ENCODE data around the gene PPP2R5A.

The PPP2R5A gene

GRCh38 chr1:212284744-212285684 is at the start of gene PPP2R5A:
Gene PPP2R5A, plus strand, starts transcription at chr1:212285410. Its CDS starts 701 bp downstream, at chr1:212286111.
- TF ChIP-seq POLR2A (IDR thresholded peaks at IDR 0.05; ENCODE audit: extremely low read depth, insufficient read length) (peak; percentile 77), MAX (IDR thresholded peaks at IDR 0.05; ENCODE audit: low read depth, low read length) (peak; percentile 77), MYC (IDR thresholded peaks at IDR 0.05; ENCODE audit: low read depth, low read length) (peak; percentile 69; the same call in 1 of the 2 replicates), CTCF (IDR thresholded peaks at IDR 0.05; ENCODE audit: low read depth, low read length) (no peak)
- peak; percentile 100 for DNase-seq (ENCODE audit: low read depth)
- peak within 1 kb of the TSS; percentile 96 for H3K4me3 ChIP-seq (ENCODE audit: low read depth, low read length)

- no peak for DNase-seq (ENCODE audit: low read depth)
- no peak for TF ChIP-seq CTCF (IDR thresholded peaks at IDR 0.05; ENCODE audit: low read depth, low read length)
- no peak for TF ChIP-seq MAX (IDR thresholded peaks at IDR 0.05; ENCODE audit: low read depth, low read length)
- no peak for TF ChIP-seq MYC (IDR thresholded peaks at IDR 0.05; ENCODE audit: low read depth, low read length)
- TF ChIP-seq POLR2A (IDR thresholded peaks at IDR 0.05; ENCODE audit: extremely low read depth, insufficient read length), result no peak
These were observed 49.4 kb upstream of the PPP2R5A start for GRCh38 chr1:212235857-212236256.

GRCh38 chr1:212236664-212237220 is 48.5 kb upstream of the PPP2R5A start:
- TF ChIP-seq MAX (IDR thresholded peaks at IDR 0.05; ENCODE audit: low read depth, low read length), result no peak
- no peak for TF ChIP-seq POLR2A (IDR thresholded peaks at IDR 0.05; ENCODE audit: extremely low read depth, insufficient read length)
- no peak for TF ChIP-seq CTCF (IDR thresholded peaks at IDR 0.05; ENCODE audit: low read depth, low read length)
- TF ChIP-seq MYC (IDR thresholded peaks at IDR 0.05; ENCODE audit: low read depth, low read length), result no peak
- no peak overlapping the region for H3K4me3 ChIP-seq (ENCODE audit: low read depth, low read length)
- DNase-seq (ENCODE audit: low read depth), result no peak

More at GRCh38 chr1:212235857-212236256, 49.4 kb upstream of the PPP2R5A start:
- no peak overlapping the region for H3K4me3 ChIP-seq (ENCODE audit: low read depth, low read length)

GRCh38 chr1:212237651-212238050 is 47.6 kb upstream of the PPP2R5A start:
- DNase-seq (ENCODE audit: low read depth), result no peak
- TF ChIP-seq POLR2A (IDR thresholded peaks at IDR 0.05; ENCODE audit: extremely low read depth, insufficient read length), result no peak
- TF ChIP-seq MYC (IDR thresholded peaks at IDR 0.05; ENCODE audit: low read depth, low read length), result no peak
- TF ChIP-seq MAX (IDR thresholded peaks at IDR 0.05; ENCODE audit: low read depth, low read length), result no peak
- no peak for TF ChIP-seq CTCF (IDR thresholded peaks at IDR 0.05; ENCODE audit: low read depth, low read length)
- no peak overlapping the region for H3K4me3 ChIP-seq (ENCODE audit: low read depth, low read length)

GRCh38 chr1:212238552-212238951 is 46.7 kb upstream of the PPP2R5A start:
- no peak for DNase-seq (ENCODE audit: low read depth)
- no peak overlapping the region for H3K4me3 ChIP-seq (ENCODE audit: low read depth, low read length)
- TF ChIP-seq CTCF (IDR thresholded peaks at IDR 0.05; ENCODE audit: low read depth, low read length) (no peak), MAX (IDR thresholded peaks at IDR 0.05; ENCODE audit: low read depth, low read length) (no peak), POLR2A (IDR thresholded peaks at IDR 0.05; ENCODE audit: extremely low read depth, insufficient read length) (no peak), MYC (IDR thresholded peaks at IDR 0.05; ENCODE audit: low read depth, low read length) (no peak)

Data from NB4 (cell line).